Mucosa of descending colon (tissue), 3 donors: ENCODE measurements around the gene ANGEL2. TPM values are rescaled to one million over a fixed set of nuclear protein-coding genes. Genes with fewer than 3 reads are reported as not detected.

Experiments used
- ATAC-seq: fragments of 200-7000 bp; cut with Tn5 transposase; one replicate; pipeline ENCODE4 v1.9.1; 2020; ENCODE audit warnings: mild to moderate bottlenecking, moderate library complexity
- DNase-seq, 3 donors: peaks; one replicate each; pipeline ENCODE4 v3.0.0-alpha.2; 2020
- H3K36me3 ChIP-seq: fragments of 200-600 bp; one replicate; pipeline ENCODE4 v1.8.0; 2021; ENCODE audit warnings: low read depth, mild to moderate bottlenecking
- H3K4me1 ChIP-seq: fragments of 200-600 bp; one replicate; pipeline ENCODE4 v1.8.0; 2021; ENCODE audit warnings: low read depth, mild to moderate bottlenecking
- H3K4me3 ChIP-seq: fragments of 200-600 bp; one replicate; pipeline ENCODE4 v1.8.0; 2021; ENCODE audit warnings: mild to moderate bottlenecking
- H3K9me3 ChIP-seq: fragments of 200-600 bp; one replicate; pipeline ENCODE4 v1.8.0; 2021; ENCODE audit warnings: mild to moderate bottlenecking
- intact Hi-C, 2 donors: fragments of 100-400 bp; cut with DNase I in 1 of 2; cut with micrococcal nuclease in 1 of 2; formaldehyde crosslinking; loops; one replicate each; pipeline versions ENCODE4 v1.11.0 to v1.11.1; 2022; cut with DNase I, micrococcal nuclease
- total RNA-seq, 3 donors: library from RNA; stranded (reverse); fragmentation: NEBNext Ultra II Directional in 2 of 3; extraction: Animal tissue kit (Norgen Biotek cat#: 25700) in 2 of 3; gene quantifications; one replicate each; pipeline versions ENCODE4 v1.2.1 to v1.2.4, GENCODE V29; 2021 to 2023
- TF ChIP-seq, protein P1 (sequence below): fragments of 200-600 bp; IDR thresholded peaks from one replicate; pipeline ENCODE4 v1.8.0; 2022; ENCODE audit warnings: antibody characterized with exemption, mild to moderate bottlenecking
- donor health status: DM: no; HTN: no; CAD: no; lungs with moderate emphysema.
- donor health status: DM: no; HTN: no; CAD: no.
- donor health status: DM: no; HTN: yes; CAD: no.

The ANGEL2 gene
- total RNA-seq, 3 donors from 2014 or later, result 24.7 to 35.1 (median 33.3) TPM

DNA sequence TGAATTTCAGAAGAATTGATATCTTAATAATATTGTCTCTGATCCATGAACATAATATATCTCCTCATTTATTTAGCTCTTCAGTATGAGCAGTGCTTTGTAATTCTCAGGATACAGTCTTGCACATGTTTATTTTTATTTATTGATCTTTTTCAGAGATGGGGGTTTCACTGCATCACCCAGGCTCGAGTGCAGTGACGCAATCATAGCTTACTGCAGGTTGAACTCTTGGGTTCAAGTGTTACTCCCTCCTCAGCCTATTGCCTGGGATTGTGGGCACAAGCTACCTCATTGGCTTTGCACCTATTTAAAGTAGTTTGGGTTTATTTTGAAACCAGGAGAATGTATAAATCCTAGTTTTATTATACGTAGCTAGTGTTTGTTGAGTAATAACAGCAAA is 40.1 kb upstream of the ANGEL2 start:
- intact Hi-C loops, result no loop called here
- DNase-seq, result no peak
- Histone ChIP-seq H3K4me3 (no peak overlapping the region), H3K4me1 (peaks cover 12% of the 10 kb centered on the region), H3K9me3 (no peaks in the 10 kb centered on the region), H3K36me3 (no peaks in the 10 kb centered on the region)
- TF ChIP-seq, protein P1, sequence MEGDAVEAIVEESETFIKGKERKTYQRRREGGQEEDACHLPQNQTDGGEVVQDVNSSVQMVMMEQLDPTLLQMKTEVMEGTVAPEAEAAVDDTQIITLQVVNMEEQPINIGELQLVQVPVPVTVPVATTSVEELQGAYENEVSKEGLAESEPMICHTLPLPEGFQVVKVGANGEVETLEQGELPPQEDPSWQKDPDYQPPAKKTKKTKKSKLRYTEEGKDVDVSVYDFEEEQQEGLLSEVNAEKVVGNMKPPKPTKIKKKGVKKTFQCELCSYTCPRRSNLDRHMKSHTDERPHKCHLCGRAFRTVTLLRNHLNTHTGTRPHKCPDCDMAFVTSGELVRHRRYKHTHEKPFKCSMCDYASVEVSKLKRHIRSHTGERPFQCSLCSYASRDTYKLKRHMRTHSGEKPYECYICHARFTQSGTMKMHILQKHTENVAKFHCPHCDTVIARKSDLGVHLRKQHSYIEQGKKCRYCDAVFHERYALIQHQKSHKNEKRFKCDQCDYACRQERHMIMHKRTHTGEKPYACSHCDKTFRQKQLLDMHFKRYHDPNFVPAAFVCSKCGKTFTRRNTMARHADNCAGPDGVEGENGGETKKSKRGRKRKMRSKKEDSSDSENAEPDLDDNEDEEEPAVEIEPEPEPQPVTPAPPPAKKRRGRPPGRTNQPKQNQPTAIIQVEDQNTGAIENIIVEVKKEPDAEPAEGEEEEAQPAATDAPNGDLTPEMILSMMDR, result no peak
- ATAC-seq, result no peak

DNA sequence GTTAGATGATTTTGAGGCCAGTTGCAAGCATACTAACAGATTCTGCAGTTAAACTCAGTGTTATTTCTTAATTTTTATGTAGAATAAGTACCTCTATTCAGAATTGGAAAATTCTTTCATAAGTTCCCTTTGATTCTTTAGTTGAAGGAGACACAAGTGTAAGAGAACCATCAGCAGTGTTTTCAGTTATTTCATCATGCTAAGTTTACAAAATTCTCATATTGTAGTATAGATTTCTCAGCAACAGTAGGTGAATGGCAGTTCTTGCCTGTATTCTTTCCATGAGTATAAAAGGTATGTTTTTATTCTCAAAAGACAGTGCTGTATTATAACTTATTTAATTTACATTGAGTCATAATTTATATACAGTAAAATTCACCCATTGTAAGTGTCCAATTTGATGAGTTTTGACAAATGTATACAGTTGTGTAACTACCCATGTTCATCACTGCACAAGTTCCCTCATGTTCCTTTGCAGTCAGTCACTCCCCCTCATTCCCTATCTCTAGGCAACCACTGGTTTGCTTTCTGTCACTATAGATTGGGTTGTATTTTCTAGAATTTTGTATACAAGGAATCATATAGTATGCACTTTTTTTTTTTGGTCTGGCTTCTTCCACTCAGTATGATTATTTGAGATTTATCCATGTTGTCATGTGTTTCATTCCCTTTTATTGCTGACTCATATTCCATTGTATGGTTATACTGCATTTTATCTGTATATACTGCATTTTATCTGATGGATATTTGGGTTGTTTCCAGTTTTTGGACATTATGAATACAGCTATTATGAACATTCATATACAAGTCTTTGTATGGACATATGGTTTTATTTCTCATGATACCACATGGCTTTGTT is 39.3 kb upstream of the ANGEL2 start:
- Histone ChIP-seq H3K36me3 (no peaks in the 10 kb centered on the region), H3K4me1 (peaks cover 12% of the 10 kb centered on the region), H3K9me3 (no peaks in the 10 kb centered on the region), H3K4me3 (no peak overlapping the region)
- TF ChIP-seq, protein P1, result no peak
- intact Hi-C loops, result no loop called here
- DNase-seq (no peak), ATAC-seq (no peak)

DNA sequence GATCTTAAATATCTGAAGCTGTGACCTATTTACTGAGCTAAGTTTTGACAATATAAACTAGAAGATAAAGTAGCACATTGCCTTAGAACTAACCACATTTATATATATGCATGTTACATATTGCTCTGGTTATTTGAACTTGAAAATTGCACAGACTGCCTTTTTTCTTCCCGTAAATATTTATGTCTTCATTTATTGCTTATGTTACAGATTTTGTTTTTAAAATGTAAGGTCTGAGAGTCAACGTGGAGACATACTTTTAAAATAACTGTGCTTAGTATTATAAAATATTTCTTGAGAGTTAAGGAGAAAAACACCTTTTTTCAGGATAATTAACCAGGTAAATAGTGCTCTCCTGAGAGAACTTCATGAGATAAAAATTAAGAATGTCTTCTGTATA is 38.5 kb upstream of the ANGEL2 start:
- DNase-seq (no peak), ATAC-seq (no peak)
- intact Hi-C loops, result no loop called here

DNA sequence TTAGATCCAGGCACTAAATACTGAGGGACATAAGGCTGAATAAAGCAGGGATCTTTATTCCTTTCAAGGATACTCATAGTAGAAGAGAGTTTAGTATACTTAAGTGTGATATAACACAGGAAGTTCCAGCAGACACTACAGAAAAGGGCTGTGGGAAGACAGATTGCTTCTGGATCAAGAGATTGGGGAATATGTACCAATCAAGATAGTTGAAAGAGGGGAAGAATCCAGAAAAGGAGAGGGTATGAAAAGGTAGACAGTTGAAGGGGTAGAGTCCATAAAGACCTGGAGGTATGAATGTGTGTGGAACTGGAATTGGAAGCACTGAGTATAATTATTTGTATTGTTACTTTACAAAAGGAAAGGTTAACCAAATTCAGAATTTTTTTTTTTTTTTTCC is 37.8 kb upstream of the ANGEL2 start:
- H3K4me1 ChIP-seq, result peaks cover 12% of the 10 kb centered on the region
- ATAC-seq, result no peak
- TF ChIP-seq, protein P1, result no peak
- no peaks in the 10 kb centered on the region for H3K9me3 ChIP-seq
- intact Hi-C loops, result no loop called here
- H3K36me3 ChIP-seq, result no peaks in the 10 kb centered on the region
- no peak for DNase-seq
- H3K4me3 ChIP-seq, result no peak overlapping the region

More for the DNA sequence above, 38.5 kb upstream of the ANGEL2 start:
- peaks cover 12% of the 10 kb centered on the region for H3K4me1 ChIP-seq
- H3K36me3 ChIP-seq, result no peaks in the 10 kb centered on the region
- TF ChIP-seq, protein P1, result no peak
- H3K4me3 ChIP-seq, result no peak overlapping the region
- no peaks in the 10 kb centered on the region for H3K9me3 ChIP-seq

DNA sequence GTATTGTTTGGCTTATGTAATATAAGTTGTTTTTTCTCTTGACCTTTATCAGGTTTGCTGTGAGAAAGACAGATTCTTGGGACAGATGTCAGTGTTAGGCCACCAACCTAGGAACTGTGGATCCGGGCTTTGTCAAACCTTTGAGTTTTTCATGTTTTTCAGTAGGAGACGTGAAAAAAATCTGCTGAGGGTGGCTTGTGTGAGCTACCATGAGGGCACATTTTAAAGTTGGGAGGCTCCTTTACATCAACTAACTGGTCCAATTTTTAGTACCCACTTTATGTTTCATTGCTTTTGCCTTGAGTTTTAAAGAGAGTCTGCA is 36.2 kb upstream of the ANGEL2 start:
- H3K4me1 ChIP-seq, result peaks cover 12% of the 10 kb centered on the region
- no peak overlapping the region for H3K4me3 ChIP-seq
- no peaks in the 10 kb centered on the region for H3K36me3 ChIP-seq
- intact Hi-C loops, result no loop called here
- TF ChIP-seq, protein P1, result no peak
- H3K9me3 ChIP-seq, result no peaks in the 10 kb centered on the region
- DNase-seq (no peak), ATAC-seq (no peak)
